Activated B cell treated with CpG ODN at 0.5 μM for 24 hours (primary cell): ENCODE results near the gene ASPDH. TPM values are rescaled to one million over a fixed set of nuclear protein-coding genes. Genes with fewer than 3 reads are reported as not detected.

Experiments used
- ATAC-seq: fragments of 200-7000 bp; cut with Tn5 transposase; one replicate; pipeline ENCODE4 v1.10.0; 2021; ENCODE audit warnings: low read depth, mild to moderate bottlenecking, moderate library complexity
- CTCF ChIA-PET: fragments of 350-600 bp; sonication (Branson Sonifier 250); formaldehyde crosslinking; loops from one replicate; lab custom pipeline; 2021; ENCODE audit warnings: antibody characterized with exemption; lab: Charles Lee
- POLR2A ChIA-PET: fragments of 350-600 bp; sonication (Branson Sonifier 250); formaldehyde crosslinking; loops from one replicate; lab custom pipeline; 2021; ENCODE audit warnings: antibody characterized with exemption; lab: Charles Lee
- DNase-seq: peaks from one replicate; pipeline ENCODE4 v3.0.0; 2022
- H3K27ac Mint-ChIP-seq: one replicate; pipeline ENCODE4 v1.8.0; 2020; ENCODE audit warnings: mixed read lengths
- H3K27me3 Mint-ChIP-seq: one replicate; pipeline ENCODE4 v1.8.0; 2021; ENCODE audit warnings: mixed read lengths
- H3K36me3 Mint-ChIP-seq: one replicate; pipeline ENCODE4 v1.8.0; 2021; ENCODE audit warnings: low read depth, mixed read lengths
- H3K4me1 Mint-ChIP-seq: one replicate; pipeline ENCODE4 v1.8.0; 2021; ENCODE audit warnings: mixed read lengths
- H3K4me3 Mint-ChIP-seq: one replicate; pipeline ENCODE4 v1.8.0; 2020; ENCODE audit warnings: mild to moderate bottlenecking, mixed read lengths
- H3K9me3 Mint-ChIP-seq: one replicate; pipeline ENCODE4 v1.8.0; 2020; ENCODE audit warnings: mixed read lengths
- CTCF ChIP-seq: fragments of 200-600 bp; IDR thresholded peaks from one replicate; pipeline ENCODE4 v1.8.0; 2022; ENCODE audit warnings: antibody characterized with exemption, mild to moderate bottlenecking
- intact Hi-C: fragments of 100-400 bp; cut with micrococcal nuclease; formaldehyde crosslinking; loops from one replicate; pipeline ENCODE4 v1.15.1; 2024
- total RNA-seq: library from RNA; stranded (reverse); gene quantifications from 2 replicates; pipeline ENCODE4 v1.2.3, GENCODE V29; 2022

ASPDH gene
- total RNA-seq, 1 donor from 2014 or later, result not detected

GRCh38 chr19:50466706-50467039 is 47.0 kb downstream of the ASPDH start:
- DNase-seq (no peak), ATAC-seq (no peak)
- ChIA-PET CTCF (no interaction called here), POLR2A (no interaction called here)
- no peak overlapping the region for H3K27ac Mint-ChIP-seq
- H3K4me1 Mint-ChIP-seq, result no peaks in the 10 kb centered on the region
- no peak for TF ChIP-seq CTCF
- H3K4me3 Mint-ChIP-seq, result no peak overlapping the region
- H3K27me3 Mint-ChIP-seq, result peaks cover 5% of the 10 kb centered on the region
- intact Hi-C loops, result no loop called here
- no peaks in the 10 kb centered on the region for H3K36me3 Mint-ChIP-seq
- H3K9me3 Mint-ChIP-seq, result no peaks in the 10 kb centered on the region

GRCh38 chr19:50465986-50466705 is 47.6 kb downstream of the ASPDH start:
- Mint-ChIP-seq H3K27ac (no peak overlapping the region), H3K36me3 (no peaks in the 10 kb centered on the region), H3K4me3 (no peak overlapping the region), H3K27me3 (peaks cover 5% of the 10 kb centered on the region), H3K9me3 (no peaks in the 10 kb centered on the region), H3K4me1 (peaks cover 4% of the 10 kb centered on the region)
- ATAC-seq (no peak), DNase-seq (no peak)
- POLR2A ChIA-PET, result interaction anchor here (0.7 kb wide), 1 partner anchor 109 kb away, joined by 3 read pairs; no protein-coding TSS in a partner anchor
- CTCF ChIA-PET, result no interaction called here
- no peak for TF ChIP-seq CTCF
- intact Hi-C loops, result no loop called here

GRCh38 chr19:50465000-50465399 is 48.7 kb downstream of the ASPDH start:
- Mint-ChIP-seq H3K36me3 (no peaks in the 10 kb centered on the region), H3K4me3 (no peak overlapping the region), H3K9me3 (no peaks in the 10 kb centered on the region), H3K27ac (no peak overlapping the region), H3K4me1 (peaks cover 13% of the 10 kb centered on the region), H3K27me3 (peaks cover 5% of the 10 kb centered on the region)
- ATAC-seq (no peak), DNase-seq (no peak)
- intact Hi-C loops, result no loop called here
- POLR2A ChIA-PET, result interaction anchor here (0.6 kb wide), 1 partner anchor 60 kb away, joined by 3 read pairs; no protein-coding TSS in a partner anchor
- TF ChIP-seq CTCF, result no peak
- CTCF ChIA-PET, result no interaction called here

- ChIA-PET POLR2A (no interaction called here), CTCF (no interaction called here)
- TF ChIP-seq CTCF, result no peak
- H3K4me3 Mint-ChIP-seq, result no peak overlapping the region
- intact Hi-C loops, result no loop called here
- peaks cover 5% of the 10 kb centered on the region for H3K27me3 Mint-ChIP-seq
- H3K27ac Mint-ChIP-seq, result no peak overlapping the region
- DNase-seq (no peak), ATAC-seq (no peak)
- H3K36me3 Mint-ChIP-seq, result no peaks in the 10 kb centered on the region
- no peaks in the 10 kb centered on the region for H3K9me3 Mint-ChIP-seq
- peaks cover 19% of the 10 kb centered on the region for H3K4me1 Mint-ChIP-seq
Measured at GRCh38 chr19:50464348-50464747, 49.4 kb downstream of the ASPDH start.

GRCh38 chr19:50462970-50463369 is 50.7 kb downstream of the ASPDH start:
- no peak overlapping the region for H3K4me3 Mint-ChIP-seq
- H3K4me1 Mint-ChIP-seq, result peaks cover 24% of the 10 kb centered on the region
- no peaks in the 10 kb centered on the region for H3K36me3 Mint-ChIP-seq
- CTCF ChIA-PET, result interaction anchor here (1.0 to 4.1 kb wide), 6 partner anchors 48 to 211 kb away, joined by 4 to 92 read pairs (median 6); no protein-coding TSS in a partner anchor
- intact Hi-C loops, result no loop called here
- no peaks in the 10 kb centered on the region for H3K9me3 Mint-ChIP-seq
- DNase-seq, result no peak
- no peak overlapping the region for H3K27ac Mint-ChIP-seq
- POLR2A ChIA-PET, result interaction anchor here (0.6 to 1.1 kb wide), 3 partner anchors 16 to 1491 kb away, joined by 3 to 5 read pairs (median 4); no protein-coding TSS in a partner anchor
- ATAC-seq, result no peak
- peaks cover 2% of the 10 kb centered on the region for H3K27me3 Mint-ChIP-seq
- TF ChIP-seq CTCF, result no peak

Other genes starting within 250 kb of the ASPDH start
- 34.5 and 44.3 TPM in 2 replicates for gene KCNC3, start 184.5 kb downstream of the ASPDH start, total RNA-seq
- gene NAPSA, start 148.3 kb downstream of the ASPDH start, total RNA-seq, result 1.4 and 2.4 TPM in 2 replicates
- gene NR1H2, start 137.5 kb downstream of the ASPDH start, total RNA-seq, result 66.9 and 79.5 TPM in 2 replicates
- 58.8 and 65.5 TPM in 2 replicates for gene POLD1, start 129.6 kb downstream of the ASPDH start, total RNA-seq
- 280 and 324 TPM in 2 replicates for gene SPIB, start 95.0 kb downstream of the ASPDH start, total RNA-seq
- gene MYBPC2, start 81.0 kb downstream of the ASPDH start, total RNA-seq, result 1.1 and 1.4 TPM in 2 replicates
- gene EMC10, start 37.4 kb downstream of the ASPDH start, total RNA-seq, result 70.8 and 72.1 TPM in 2 replicates
- gene GARIN5A, start 37.1 kb downstream of the ASPDH start, total RNA-seq, result 0.29 and 0.67 TPM in 2 replicates
- gene JOSD2, start 2.7 kb downstream of the ASPDH start, total RNA-seq, result 21.0 and 23.7 TPM in 2 replicates
- not detected in 2 replicates for gene LRRC4B, start 54.5 kb upstream of the ASPDH start, total RNA-seq
- gene SYT3, start 126.0 kb upstream of the ASPDH start, total RNA-seq, result 0.60 TPM in 1 of 2 replicates, not detected in the other
- gene C19orf81, start 135.5 kb upstream of the ASPDH start, total RNA-seq, result 0.69 TPM in 1 of 2 replicates, not detected in the other
- gene SHANK1, start 205.9 kb upstream of the ASPDH start, total RNA-seq, result not detected in 2 replicates
- 0.24 and 0.38 TPM in 2 replicates for gene CLEC11A, start 209.5 kb upstream of the ASPDH start, total RNA-seq